Measurements from ENCODE around the gene MAGEA9B.

DNA sequence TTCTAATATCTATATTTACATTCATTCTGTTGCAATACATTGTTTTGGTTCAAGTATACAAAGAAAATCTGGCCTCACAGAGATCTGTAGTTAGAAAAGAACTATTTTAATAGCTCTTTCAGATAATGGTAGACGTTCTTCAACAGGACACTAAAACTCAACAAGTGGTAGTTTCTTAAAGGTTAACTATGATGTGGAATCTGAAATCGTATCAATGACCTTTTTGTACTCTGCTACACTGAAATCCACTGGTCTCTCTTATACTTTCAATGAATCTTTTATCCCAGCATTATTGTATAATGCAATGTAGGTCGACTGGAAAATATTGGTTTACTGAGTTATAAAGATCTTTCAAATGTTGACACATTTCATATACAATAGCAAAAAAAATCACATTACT, 31.6 kb upstream of the MAGEA9B start:
- no peak for TF ChIP-seq POLR2A (IDR thresholded peaks at IDR 0.05; ENCODE audit: low read length)
- TF ChIP-seq GATA1 (IDR thresholded peaks at IDR 0.05; ENCODE audit: low read depth, low read length) = no peak

Data from erythroblast (primary cell).